ENCODE results near the gene GPR108. TPM values are rescaled to one million over a fixed set of nuclear protein-coding genes. Genes with fewer than 3 reads are reported as not detected.
A peak's percentile ranks its signal among the peaks of the same experiment; 100 is the strongest.

GPR108 gene
- total and polyA plus RNA-seq, 2 of the 13 experiments (the other 11 are each of a cell fraction or from before 2014, with no cell fraction given): 36.4 to 63.0 TPM

DNA sequence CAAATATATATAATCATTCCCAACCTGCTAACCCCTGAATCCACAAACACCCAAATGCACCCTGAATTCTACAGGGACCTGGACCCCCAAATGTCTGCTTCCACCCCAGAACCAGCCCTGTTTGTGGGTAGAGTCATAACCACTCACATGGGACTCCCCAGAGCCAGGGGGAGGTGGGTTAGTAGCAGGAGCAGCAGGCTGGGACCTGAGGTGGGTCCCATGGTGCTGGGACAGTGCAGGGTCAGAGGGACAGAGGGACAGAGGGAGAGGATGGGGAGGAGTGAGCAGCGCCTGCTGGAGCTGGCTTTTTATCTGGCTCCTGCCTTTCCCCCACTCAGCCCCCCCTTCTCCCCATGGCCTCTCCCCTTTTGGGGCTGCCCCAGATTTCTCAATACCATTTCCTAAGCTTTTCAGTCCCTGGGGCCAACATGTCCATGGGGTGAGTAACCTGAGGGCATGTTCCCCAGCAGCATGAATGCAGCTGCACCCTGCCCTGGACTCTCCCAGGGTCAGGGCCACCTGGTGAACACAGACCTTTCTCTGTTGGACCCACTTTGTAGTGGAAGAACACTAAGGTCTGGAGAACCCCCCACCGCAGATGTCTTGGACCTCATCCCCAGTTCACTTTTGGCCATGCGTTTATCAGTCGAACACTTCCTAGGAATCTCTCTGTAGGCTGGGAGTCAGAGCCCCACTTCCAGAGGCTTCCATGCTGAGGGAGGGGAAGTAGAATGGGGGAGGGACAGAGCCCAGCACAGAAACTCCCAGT, 16.8 kb downstream of the GPR108 start, which contains the start of gene C3 (continued):
- TF ChIP-seq NFATC3 (CRISPR knock-in tag; IDR thresholded peaks at IDR 0.05): 0 out of 2 replicates have a peak, but pooled peaks have one; percentile 23
- no peak; the same call in 1 of the 2 replicates for TF ChIP-seq BRD4 (CRISPR knock-in tag; IDR thresholded peaks at IDR 0.05)
- TF ChIP-seq, protein P1, sequence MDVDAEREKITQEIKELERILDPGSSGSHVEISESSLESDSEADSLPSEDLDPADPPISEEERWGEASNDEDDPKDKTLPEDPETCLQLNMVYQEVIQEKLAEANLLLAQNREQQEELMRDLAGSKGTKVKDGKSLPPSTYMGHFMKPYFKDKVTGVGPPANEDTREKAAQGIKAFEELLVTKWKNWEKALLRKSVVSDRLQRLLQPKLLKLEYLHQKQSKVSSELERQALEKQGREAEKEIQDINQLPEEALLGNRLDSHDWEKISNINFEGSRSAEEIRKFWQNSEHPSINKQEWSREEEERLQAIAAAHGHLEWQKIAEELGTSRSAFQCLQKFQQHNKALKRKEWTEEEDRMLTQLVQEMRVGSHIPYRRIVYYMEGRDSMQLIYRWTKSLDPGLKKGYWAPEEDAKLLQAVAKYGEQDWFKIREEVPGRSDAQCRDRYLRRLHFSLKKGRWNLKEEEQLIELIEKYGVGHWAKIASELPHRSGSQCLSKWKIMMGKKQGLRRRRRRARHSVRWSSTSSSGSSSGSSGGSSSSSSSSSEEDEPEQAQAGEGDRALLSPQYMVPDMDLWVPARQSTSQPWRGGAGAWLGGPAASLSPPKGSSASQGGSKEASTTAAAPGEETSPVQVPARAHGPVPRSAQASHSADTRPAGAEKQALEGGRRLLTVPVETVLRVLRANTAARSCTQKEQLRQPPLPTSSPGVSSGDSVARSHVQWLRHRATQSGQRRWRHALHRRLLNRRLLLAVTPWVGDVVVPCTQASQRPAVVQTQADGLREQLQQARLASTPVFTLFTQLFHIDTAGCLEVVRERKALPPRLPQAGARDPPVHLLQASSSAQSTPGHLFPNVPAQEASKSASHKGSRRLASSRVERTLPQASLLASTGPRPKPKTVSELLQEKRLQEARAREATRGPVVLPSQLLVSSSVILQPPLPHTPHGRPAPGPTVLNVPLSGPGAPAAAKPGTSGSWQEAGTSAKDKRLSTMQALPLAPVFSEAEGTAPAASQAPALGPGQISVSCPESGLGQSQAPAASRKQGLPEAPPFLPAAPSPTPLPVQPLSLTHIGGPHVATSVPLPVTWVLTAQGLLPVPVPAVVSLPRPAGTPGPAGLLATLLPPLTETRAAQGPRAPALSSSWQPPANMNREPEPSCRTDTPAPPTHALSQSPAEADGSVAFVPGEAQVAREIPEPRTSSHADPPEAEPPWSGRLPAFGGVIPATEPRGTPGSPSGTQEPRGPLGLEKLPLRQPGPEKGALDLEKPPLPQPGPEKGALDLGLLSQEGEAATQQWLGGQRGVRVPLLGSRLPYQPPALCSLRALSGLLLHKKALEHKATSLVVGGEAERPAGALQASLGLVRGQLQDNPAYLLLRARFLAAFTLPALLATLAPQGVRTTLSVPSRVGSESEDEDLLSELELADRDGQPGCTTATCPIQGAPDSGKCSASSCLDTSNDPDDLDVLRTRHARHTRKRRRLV (CRISPR knock-in tag; IDR thresholded peaks at IDR 0.05): no peak
- peak; percentile 59; the same call in 1 of the 2 replicates for TF ChIP-seq ZNF292 (CRISPR knock-in tag; IDR thresholded peaks at IDR 0.05; ENCODE audit: borderline replicate concordance, low read depth)
- TF ChIP-seq HOXA3 (CRISPR knock-in tag; IDR thresholded peaks at IDR 0.05): peak; percentile 77
- TF ChIP-seq MEF2D (CRISPR knock-in tag; IDR thresholded peaks at IDR 0.05): peak; percentile 88
- TF ChIP-seq ONECUT2 (CRISPR knock-in tag; IDR thresholded peaks at IDR 0.05): no peak
- TF ChIP-seq STAG1 (CRISPR knock-in tag; IDR thresholded peaks at IDR 0.05): 0 out of 2 replicates have a peak, but pooled peaks have one; percentile 9
- TF ChIP-seq SNAPC2 (CRISPR knock-in tag; IDR thresholded peaks at IDR 0.05): no peak; the same call in 1 of the 2 replicates
- TF ChIP-seq ZNF766 (CRISPR knock-in tag; IDR thresholded peaks at IDR 0.05; ENCODE audit: borderline replicate concordance): no peak
- TF ChIP-seq ZSCAN9 (CRISPR knock-in tag; IDR thresholded peaks at IDR 0.05; ENCODE audit: borderline replicate concordance): peak; percentile 92
- peak; percentile 77 for TF ChIP-seq ARNT2 (CRISPR knock-in tag; IDR thresholded peaks at IDR 0.05; ENCODE audit: low read depth)
- TF ChIP-seq, protein P2, sequence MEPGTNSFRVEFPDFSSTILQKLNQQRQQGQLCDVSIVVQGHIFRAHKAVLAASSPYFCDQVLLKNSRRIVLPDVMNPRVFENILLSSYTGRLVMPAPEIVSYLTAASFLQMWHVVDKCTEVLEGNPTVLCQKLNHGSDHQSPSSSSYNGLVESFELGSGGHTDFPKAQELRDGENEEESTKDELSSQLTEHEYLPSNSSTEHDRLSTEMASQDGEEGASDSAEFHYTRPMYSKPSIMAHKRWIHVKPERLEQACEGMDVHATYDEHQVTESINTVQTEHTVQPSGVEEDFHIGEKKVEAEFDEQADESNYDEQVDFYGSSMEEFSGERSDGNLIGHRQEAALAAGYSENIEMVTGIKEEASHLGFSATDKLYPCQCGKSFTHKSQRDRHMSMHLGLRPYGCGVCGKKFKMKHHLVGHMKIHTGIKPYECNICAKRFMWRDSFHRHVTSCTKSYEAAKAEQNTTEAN (CRISPR knock-in tag; conservative IDR thresholded peaks at IDR 0.05): peak; percentile 65
- TF ChIP-seq, protein P3, sequence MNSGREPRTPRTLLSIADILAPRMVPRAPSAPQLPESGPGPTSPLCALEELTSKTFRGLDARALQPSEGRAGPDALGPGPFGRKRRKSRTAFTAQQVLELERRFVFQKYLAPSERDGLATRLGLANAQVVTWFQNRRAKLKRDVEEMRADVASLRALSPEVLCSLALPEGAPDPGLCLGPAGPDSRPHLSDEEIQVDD (CRISPR knock-in tag; IDR thresholded peaks at IDR 0.05; ENCODE audit: borderline replicate concordance): no peak
- TF ChIP-seq ZBTB1 (CRISPR knock-in tag; IDR thresholded peaks at IDR 0.05; ENCODE audit: borderline replicate concordance): no peak; the same call in 1 of the 2 replicates
- no peak for TF ChIP-seq BATF2 (CRISPR knock-in tag; IDR thresholded peaks at IDR 0.05)
- TF ChIP-seq ZFP41 (CRISPR knock-in tag; IDR thresholded peaks at IDR 0.05; ENCODE audit: borderline replicate concordance): no peak; the same call in 1 of the 2 replicates
- peak; percentile 89 for TF ChIP-seq MAX (IDR thresholded peaks at IDR 0.05)
- peak; percentile 83 for TF ChIP-seq STAT6 (CRISPR knock-in tag; IDR thresholded peaks at IDR 0.05; ENCODE audit: borderline replicate concordance)
